Coronary artery (tissue), 2 donors: ENCODE data around the gene PHTF2.

ENCODE experiments used
- DNase-seq: peaks from one replicate; pipeline ENCODE4 v3.0.0-alpha.2; 2017; ENCODE audit warnings: low spot score
- H3K27ac ChIP-seq, 2 donors: fragments of 200-600 bp; sonication (generic); one replicate each; pipeline ENCODE4 v1.5.1; 2016 to 2019
- H3K4me3 ChIP-seq: fragments of 200-600 bp; sonication (generic); 2 replicates; pipeline ENCODE4 v1.5.1; 2016; ENCODE audit warnings: mild to moderate bottlenecking, moderate library complexity
- TF ChIP-seq, protein P1 (sequence below): fragments of 200-600 bp; sonication (generic); IDR thresholded peaks from one replicate; pipeline ENCODE4 v1.5.1; 2019; ENCODE audit warnings: antibody characterized with exemption

The PHTF2 gene

DNA sequence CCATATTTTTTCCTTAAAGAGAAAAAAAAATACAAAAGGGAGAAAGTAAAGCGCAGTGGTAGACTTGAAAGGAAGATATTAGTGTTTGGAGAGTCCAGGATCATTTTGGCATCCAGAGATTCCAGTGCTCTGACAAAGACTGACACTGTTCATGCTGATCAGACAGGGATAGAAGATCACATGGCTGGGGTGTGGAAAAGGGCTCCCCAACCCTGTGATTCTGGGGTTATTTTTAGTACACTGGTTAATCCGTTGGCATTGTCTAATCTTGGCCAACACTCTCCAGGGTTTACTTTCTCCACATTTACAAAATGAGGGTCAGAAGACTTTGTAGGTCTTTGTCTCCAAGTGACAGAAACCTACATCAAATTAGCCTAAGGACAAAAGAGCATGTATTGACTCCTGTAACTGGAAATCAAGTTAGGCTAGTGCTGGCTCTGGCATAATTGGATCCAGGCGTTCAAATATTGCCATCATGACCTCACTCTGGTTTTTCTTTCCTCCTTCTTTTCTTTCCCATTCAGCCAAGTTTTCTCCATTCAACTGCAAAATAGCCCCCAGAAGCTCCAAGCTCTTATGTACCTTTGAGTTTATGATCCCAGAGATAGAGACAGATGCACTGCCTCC is 181.6 kb downstream of the PHTF2 start:
- no peak overlapping the region for H3K27ac ChIP-seq
- H3K4me3 ChIP-seq: no peak overlapping the region
- no peak for DNase-seq
- TF ChIP-seq, protein P1, sequence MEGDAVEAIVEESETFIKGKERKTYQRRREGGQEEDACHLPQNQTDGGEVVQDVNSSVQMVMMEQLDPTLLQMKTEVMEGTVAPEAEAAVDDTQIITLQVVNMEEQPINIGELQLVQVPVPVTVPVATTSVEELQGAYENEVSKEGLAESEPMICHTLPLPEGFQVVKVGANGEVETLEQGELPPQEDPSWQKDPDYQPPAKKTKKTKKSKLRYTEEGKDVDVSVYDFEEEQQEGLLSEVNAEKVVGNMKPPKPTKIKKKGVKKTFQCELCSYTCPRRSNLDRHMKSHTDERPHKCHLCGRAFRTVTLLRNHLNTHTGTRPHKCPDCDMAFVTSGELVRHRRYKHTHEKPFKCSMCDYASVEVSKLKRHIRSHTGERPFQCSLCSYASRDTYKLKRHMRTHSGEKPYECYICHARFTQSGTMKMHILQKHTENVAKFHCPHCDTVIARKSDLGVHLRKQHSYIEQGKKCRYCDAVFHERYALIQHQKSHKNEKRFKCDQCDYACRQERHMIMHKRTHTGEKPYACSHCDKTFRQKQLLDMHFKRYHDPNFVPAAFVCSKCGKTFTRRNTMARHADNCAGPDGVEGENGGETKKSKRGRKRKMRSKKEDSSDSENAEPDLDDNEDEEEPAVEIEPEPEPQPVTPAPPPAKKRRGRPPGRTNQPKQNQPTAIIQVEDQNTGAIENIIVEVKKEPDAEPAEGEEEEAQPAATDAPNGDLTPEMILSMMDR: no peak

DNA sequence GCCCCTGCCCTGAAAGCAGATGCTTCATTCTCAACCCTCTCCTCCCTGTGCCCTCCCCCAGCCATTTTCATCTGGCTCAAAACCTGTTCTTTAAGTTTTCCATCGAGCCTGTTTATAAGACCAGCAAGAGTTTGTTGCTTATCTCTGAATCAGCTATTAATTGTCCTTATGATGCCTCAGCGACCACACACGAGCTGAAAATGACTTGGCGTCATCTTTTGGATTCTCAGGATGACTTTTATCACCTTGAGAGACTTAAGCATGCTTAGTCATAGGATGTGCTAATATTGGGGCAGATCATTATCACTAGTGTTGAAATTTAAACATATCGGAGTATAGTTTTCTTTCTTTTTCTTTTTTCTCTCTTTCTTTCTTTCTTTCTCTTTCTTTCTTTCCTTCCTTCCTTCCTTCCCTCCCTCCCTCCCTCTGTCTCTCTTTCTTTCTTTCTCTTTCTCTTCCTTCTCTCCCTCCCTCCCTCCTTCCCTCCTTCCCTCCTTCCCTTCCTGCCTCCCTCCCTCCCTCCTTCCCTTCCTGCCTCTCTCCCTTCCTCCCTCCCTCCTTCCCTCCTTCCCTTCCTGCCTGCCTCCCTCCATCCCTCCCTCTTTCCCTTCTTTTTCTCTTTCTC is 184.5 kb downstream of the PHTF2 start:
- no peak overlapping the region for H3K27ac ChIP-seq
- TF ChIP-seq, protein P1: no peak
- H3K4me3 ChIP-seq: no peak overlapping the region
- DNase-seq: no peak

DNA sequence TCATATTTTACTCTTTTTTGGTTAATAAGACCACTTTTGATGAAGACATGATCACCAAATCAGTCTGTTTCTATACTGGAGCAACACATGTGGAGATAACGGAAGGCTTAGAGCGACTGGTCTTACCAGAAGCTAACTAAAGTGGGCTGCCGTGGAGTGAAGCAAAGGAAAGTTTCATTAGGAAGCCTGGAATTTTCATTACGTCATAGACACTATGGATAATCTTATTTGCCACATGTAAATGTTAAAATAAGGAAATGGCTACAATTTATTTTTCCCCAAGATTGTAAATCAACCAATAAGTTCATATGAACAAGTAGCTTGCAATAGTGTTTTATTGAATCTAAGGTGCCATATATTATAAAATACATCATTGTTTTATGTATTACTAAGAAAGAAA is 185.4 kb downstream of the PHTF2 start:
- TF ChIP-seq, protein P1: no peak
- DNase-seq: no peak
- Histone ChIP-seq H3K27ac (no peak overlapping the region), H3K4me3 (no peak overlapping the region)

DNA sequence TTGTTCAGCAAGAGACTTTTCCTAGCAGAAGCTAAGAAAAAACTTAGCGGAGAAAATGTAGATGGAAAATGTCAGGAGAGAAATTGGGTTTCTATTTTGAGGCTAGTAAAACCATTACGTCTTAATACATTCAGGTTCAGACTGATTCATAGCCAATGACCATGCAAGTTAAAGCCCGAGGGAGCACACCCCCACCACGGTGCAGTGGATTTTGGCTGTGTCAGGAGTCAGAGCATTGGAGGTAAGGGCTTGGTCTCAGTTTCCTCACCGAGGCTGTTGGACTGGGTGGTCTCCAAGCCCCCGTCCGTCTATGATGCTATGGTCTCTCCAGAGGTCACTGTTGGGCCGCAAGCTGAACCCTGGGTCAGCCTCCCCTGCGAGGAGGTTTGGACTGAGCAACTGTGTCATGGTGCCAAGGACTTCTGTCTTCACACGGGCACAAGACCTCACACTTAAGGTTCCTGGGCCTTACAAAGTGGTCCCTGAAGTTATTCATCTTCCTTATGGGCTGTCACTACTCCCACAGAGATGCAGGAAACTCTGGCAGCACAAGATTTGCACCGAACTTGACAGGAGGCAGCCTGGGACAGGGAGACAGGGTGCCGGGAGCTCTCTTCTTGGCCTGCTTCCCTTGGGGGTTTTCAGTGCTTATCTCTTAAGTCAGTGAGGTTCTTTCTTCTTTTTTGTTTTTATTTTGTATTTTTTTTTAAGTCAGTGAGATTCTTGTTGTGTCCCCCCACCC is 186.8 kb downstream of the PHTF2 start:
- peak overlapping the region; percentile 46 to 60 for H3K27ac ChIP-seq
- DNase-seq: no peak
- peak overlapping the region; percentile 40 for H3K4me3 ChIP-seq
- TF ChIP-seq, protein P1: no peak

DNA sequence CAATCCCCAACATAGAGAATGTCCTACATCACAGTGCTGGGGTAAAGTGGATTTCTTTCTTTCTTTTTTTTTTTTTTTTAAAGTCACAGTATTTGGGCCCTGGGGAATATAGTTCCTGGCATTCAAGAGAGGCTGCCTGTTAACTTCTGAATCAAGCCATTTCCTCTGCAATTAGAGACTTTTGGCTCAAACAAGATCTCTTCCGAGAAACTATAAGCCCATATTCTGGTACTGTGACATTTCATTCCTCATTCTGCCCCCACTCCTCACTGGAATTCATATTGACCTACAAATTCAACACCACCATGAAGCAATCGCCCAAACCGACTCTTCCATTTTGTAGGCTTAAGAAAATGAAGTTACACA is 187.4 kb downstream of the PHTF2 start:
- TF ChIP-seq, protein P1: no peak
- no peak for DNase-seq
- Histone ChIP-seq H3K4me3 (no peak overlapping the region), H3K27ac (no peak overlapping the region)

DNA sequence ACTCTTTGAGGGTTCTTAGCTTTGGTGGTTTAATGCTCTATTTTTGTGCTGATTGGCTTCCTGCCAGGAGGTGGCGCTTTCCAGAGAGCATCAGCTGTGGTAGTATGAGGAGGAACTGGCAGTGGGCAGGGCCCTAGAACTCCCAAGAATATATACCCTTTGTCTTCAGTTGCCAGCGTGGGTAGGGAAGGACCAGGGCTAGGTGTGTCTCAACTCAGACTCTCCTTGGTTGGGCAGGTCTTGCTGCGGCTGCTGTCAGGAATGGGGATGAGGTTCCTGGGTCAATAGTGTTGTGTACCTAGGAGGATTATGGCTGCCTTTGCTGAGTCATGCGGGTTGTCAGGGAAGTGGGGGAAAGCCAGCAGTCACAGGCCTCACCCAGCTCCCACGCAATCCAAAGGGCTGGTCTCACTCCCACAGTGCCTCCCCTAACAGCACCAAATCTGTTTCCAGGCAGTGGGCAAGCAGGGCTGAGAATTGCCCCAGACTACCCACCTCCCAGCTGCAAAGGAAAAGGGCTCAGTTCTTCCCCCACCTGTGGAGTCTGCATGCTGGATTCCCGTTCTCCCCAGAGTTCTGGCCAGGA is 191.5 kb downstream of the PHTF2 start:
- Histone ChIP-seq H3K27ac (no peak overlapping the region), H3K4me3 (no peak overlapping the region)
- TF ChIP-seq, protein P1: no peak
- DNase-seq: no peak
